Medulla oblongata (tissue), 1 donor: ENCODE measurements around the gene THOC1.
"Not testable (repeated sequence)": the region's sequence is repeated elsewhere in the genome, so short reads cannot be mapped to it uniquely, and the experiment has no call there.

Source experiments
- DNase-seq: peaks from one replicate; pipeline ENCODE4 v3.0.0-alpha.2; 2015; ENCODE audit errors: extremely low spot score

THOC1 gene, protein sequence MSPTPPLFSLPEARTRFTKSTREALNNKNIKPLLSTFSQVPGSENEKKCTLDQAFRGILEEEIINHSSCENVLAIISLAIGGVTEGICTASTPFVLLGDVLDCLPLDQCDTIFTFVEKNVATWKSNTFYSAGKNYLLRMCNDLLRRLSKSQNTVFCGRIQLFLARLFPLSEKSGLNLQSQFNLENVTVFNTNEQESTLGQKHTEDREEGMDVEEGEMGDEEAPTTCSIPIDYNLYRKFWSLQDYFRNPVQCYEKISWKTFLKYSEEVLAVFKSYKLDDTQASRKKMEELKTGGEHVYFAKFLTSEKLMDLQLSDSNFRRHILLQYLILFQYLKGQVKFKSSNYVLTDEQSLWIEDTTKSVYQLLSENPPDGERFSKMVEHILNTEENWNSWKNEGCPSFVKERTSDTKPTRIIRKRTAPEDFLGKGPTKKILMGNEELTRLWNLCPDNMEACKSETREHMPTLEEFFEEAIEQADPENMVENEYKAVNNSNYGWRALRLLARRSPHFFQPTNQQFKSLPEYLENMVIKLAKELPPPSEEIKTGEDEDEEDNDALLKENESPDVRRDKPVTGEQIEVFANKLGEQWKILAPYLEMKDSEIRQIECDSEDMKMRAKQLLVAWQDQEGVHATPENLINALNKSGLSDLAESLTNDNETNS

DNA sequence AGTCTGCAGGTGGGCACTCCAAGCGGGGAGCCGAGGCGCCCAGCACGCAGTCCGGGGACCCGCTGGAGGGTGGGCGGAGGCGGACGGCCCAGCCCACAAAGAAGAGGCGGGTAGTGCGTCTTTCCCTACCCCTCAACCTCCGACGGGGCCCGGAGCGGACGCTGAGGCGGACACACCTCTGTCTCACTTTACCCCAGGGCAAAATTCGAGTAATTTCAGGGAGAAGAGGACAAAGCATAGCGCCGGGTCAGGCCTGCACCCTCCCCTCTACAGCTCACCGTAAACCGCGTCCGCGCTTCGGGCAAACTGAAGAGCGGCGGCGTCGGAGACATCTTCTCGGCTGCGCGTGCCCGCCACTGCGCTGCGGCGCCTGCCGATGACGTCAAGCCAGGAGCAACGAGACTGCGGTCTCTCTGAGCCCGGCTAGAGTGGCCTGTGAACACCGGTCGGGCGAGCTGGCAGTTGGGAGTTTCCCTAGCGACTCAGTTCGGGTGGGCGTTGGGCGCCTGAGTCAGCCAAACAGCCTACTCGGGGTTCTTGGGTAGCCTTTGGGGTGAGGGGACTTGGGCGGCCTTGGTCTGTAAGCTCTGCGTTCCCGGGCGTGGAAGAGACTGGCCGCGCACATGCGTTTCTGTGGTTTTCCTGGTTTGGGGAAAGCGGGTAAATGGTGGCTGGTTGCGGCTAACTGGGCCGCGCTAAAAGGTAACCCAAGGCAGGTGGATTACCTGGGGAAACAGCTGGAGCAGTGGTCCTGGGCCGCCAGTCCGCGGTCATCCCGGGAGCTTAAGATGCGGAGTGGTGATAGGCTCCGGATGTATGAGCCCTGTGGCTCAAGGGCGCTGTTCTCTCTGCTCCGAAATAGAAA, at the start of gene THOC1:
THOC1 (minus strand) TSS at position 360 of the 865 bp plus-strand sequence; CDS start at position 332, 28 bp downstream.
- DNase-seq, result peak; percentile 92

DNA sequence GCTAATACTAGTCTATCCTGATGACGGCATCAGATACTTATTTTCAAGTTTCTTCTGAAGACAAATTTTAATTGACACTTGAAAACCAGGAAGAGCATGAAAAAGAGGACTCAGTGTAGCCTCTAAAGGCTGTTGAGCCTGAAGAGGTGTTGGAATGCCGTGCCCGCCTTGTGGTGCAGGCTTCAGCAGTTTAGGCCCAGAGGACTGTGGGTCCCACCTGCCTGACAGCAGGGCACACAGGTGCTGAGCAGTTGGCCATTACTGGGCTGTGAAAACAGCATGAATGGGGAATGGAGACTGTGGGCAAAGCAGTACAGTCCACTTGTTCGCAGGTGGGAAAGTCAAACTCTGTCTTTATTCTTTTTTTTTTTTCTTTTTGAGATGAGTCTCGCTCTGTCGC, 49.8 kb upstream of the THOC1 start:
- DNase-seq, result no peak

DNA sequence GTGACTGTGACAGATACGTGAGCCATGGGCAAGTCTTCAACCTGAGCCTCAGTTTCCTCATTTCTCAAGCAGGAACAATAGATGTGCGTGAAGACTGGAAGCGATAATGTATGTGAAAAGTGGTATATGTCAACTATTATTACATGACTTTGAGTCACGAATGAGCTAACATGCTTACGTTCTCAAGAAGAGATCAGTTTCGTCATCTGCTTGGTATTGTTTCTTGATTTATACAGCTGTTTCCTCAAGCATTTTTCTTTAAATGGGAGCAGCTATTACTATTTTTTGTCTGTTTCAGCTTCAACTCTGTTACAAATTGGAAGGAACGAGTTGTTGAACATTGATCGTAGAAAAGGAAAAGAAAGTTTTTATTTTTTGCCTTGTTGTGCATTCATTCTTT, 48.5 kb upstream of the THOC1 start:
- DNase-seq, result no peak

DNA sequence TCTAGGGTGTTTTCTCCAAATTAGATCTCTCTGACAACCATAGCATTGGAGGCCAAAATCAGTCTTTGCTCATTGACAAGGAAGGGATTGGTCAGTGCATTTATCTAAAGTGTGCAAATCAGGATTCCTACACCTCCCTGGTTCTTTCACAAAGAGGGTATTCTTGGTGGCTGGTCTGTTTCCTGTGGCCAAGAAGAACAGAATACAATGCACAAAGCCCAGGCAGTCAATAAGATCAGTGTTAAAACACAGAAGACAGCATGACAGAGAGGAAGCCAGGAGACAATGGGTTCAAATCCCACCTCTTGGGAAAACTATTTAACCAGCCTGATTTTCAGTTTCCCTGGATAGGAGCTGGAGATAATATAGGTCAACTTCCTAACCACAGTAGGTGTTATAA, 46.1 kb upstream of the THOC1 start:
- DNase-seq, result peak; percentile 40

DNA sequence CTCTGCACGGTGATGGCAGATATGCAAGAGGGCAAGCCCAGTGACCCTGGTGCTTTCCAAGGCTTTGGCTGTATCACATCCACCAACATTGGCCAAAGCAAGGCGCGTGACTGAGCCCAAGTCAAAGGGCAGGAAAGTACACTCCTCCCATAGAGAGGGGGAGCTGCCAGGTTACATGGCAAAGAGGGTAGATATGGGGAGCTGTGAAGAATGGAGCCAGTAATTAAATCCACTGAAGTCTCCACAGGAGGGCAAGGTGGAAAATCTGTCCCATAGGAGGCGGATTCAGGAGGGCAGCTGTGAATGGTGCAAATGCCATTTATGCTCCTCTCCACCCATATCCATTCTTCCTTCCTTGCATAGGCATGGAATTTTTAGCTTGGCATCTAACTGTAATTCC, 44.6 kb upstream of the THOC1 start:
- no peak for DNase-seq

DNA sequence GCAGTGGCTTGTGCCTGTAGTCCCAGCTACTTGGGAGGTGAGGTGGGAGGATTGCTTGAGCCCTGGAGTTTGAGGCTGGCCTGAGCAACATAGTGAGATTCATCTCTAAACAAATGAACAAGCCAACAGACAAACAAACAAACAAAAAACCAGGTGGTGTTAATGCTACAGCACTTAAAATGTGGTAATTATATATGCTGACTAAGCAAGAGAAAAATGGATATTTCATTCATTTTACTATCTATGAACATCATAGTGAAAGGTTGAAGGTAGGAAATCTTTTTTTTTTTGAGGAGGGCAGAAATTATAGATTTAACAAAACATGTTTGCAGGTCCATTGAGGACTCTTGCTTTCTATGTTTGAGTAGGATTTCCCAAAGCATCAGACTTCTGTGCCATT, 42.2 kb upstream of the THOC1 start:
- DNase-seq, result no peak

DNA sequence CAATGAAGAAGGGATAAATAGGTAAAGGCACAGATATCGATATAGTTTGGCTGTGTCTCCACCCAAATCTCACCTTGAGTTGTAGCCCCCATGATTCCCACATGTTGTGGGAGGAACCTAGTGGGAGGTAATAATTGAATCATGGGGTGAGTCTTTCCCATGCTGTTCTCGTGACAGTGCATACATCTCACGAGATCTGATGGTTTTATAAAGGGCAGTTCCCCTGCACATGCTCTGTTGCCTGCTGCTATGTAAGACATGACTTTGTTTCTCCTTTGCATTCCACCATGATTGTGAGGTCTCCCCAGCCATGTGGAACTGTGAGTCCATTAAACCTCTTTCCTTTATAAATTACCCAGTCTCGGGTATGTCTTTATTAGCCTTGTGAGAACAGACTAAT, 40.2 kb upstream of the THOC1 start:
- DNase-seq, result not testable (repeated sequence)

DNA sequence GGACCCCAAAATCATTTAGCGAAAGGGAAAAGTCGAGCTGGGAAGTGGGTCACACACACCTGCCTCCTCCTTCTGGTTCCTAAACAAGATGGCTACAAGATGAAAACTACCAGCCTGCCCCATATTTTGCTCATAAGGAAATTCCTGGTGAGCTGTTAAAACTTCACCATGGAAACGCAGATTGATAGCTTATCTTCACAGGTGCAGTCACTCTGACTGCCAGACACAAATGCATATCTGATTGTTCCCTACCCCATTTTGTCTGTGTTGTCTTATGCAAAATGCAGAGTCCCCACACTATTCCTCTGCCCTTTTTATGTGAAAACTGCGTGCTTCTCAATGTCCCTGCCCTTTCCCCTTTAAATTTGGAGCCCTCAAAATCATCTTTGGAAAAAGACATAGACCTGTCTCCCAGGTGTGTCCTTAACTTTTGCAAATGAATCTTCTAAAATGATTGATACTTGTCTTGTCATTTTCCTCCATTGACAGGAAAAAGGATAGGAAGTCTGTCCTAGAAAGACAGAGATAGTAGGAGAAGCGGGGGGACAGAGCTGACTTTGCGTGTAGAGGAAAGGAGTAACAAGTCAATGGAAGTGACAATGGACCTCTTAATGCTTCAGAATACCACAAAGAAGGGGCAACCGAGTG, 38.9 kb upstream of the THOC1 start:
- DNase-seq, result no peak

DNA sequence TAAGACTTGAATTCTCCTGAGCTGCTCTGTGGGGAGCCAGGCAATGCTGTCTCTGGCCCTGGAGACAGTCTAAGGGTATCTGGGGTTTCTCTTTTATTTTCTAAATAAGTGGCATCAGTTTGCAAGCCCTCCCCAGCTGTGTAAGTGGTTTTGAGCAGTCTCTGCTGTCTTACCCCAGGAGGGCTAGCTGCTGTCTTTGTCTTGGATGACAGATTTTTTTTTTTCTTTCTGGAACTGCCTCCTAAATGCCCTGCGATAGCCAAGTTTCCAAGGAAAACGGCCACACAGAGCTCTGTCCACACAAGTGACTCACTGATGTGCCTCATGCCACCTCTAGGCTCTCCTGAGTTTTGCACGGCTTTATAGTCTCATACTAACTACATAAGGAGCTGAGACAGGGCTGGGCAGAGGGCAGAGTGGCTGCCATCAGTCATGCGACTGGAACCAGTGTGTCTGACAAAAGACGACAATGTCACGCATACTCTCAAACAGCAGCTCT, 37.2 kb upstream of the THOC1 start:
- DNase-seq, result peak; percentile 25

DNA sequence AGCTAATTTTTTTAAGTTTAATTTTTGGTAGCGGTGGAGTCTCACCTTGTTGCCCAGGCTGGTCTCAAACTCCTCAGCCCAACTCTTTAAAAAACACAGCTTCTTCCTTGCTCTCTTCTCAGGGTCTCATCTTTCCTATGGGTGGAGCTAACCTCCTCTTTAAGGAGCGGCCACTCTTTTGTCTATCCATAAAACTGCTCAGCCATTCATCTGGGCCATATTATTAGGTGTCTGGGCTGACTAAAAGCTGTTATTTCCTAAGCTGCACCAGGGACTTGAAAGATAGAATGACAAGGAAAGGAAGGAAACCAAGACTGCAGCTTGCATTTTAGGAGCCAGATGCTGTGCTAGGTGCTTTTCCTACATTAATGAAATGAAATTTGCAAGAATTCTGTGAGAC, 35.8 kb upstream of the THOC1 start:
- DNase-seq, result no peak

DNA sequence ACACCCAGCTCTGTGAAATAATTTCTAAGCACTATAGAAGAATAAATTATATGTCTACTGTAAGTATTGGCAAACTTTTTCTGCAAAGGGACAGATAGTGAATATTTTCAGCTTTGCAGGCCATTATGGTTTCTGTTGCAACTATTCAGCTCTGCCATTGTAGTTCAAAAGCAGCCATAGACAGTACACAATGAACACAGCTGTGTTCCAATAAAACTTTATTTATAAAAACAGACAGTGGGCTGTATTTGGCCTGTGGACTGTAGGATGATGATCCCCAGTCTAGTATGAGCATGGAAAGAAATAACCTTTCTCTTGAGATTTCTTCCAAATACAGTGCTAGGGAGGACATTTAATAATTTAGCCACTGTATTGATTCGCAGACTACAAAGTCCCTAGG, 35.2 kb upstream of the THOC1 start:
- DNase-seq, result no peak

DNA sequence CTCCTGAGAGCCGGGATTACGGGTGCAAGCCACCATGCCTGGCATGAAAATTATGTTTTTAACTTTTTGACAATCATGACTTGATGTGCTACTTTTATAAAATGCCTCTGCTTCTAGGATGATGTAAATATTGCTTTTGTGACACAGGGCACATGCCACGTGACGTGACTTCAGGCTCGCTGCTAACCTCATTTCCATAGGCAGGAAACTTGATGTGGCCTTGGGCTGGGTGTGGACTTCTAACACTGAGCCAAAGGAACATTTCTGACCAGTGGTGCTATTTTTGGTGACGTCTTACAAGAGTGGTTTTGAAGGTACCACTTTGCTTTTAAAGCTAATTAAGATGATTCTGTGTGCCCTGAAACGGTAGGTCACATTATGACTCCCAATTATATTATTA, 34.2 kb upstream of the THOC1 start:
- DNase-seq, result no peak

DNA sequence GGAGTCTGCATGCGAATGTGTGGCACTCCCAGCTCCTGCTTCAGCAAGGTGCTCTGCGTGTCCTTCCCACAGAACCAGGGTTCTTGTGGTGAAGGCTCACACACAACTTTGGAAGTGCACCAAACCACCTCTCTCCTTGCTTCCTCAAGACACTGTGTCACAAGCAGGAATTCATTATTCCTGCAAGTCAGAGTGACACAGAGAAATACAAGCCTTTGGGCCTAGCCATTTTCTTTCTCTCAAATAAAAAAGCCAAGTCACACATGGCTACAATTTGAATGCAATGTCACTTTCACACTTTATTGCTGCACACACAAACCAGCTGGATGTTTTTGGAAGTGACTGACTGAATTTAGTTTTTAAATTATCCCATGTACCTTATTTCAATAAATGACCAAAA, 30.1 kb upstream of the THOC1 start:
- DNase-seq, result no peak

DNA sequence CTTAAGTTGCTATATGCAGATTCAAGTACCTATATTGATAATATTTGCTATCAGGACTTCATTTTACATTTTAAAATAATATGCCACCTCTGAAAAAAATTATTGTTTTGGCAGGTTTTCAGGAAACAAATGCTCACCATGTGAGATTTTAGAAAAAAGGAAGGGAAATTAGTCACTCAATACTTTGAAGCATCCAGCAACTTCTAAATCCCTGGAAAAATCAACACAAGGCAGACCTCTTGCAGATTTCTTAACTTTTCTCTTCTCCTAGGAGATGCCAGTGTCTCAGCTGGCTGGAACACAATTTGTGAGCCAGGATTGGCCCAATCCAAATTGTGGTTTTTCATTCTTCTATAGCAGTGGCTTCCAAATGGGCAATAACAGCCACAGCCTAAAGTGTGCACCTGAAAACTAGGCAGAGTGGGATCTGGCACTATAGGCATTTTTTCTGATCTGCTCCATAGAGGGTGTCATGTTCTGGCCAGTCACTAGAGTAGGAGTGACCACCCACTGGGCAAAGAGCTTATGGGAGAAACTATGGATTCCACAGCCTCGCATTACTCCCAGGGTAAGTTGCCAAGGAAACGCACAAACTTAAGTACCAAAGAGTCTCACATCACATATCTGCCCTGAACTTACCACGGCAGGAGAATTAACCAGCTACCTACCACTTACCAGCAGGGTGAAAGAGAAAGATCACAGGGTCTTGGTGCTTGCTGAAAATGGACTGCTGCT, 28.1 kb upstream of the THOC1 start:
- peak; percentile 50 for DNase-seq

DNA sequence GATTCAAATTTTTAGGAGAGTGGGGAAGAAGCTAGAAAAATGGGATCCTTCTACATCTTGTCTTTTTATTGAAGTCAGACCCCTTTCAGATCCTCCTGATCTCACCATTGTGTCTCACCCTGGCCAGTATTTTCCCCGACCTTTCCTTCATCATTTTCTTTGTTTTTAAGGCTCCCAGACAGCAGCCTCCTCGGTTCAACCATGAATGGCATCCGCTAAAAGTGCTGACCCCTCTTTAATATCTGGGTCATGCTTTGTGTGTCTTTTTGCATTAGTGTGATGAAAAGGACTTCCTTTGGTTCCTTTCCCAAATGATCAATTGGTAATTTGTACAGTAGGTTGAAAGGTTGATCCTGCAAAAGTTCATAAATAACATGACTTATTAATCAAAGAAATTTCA, 26.7 kb upstream of the THOC1 start:
- no peak for DNase-seq

DNA sequence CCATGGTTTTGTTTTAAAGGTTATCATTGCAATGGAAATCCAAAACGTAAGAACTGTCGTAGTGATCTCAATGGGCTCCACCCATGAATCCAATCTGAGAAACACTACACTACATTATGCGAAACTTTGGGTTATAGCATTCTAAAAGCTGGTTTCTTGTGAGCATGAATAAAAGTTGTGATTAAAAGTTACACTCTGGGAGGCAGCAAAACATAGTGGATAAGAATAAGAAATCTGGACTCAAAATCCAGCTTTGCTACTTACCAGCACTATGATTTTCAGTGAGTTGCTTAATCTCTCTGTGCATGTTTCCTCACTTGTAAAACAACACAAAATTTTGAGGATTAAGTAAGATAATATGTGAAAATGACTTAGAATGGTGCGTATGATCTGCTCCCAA, 25.7 kb upstream of the THOC1 start:
- DNase-seq, result peak; percentile 44

DNA sequence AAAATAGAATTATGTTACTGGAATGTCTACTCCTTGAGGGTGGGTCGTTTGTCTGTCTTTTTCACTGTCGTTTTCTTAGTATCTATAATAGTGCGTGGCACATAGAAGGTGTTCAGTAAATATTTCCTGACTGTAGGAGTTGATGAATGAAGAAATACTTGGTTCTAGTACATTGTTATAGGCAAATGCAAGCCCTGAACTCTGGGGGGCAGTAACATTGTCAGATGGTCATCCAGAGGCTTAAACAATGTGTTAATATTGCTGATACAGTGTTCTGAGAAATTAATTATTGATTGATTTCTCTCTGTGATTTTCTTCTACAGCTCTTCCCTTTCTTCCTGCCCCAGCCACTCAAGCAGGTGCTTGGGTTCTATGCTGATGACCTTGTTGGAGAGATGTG, 24.4 kb upstream of the THOC1 start:
- DNase-seq, result no peak

DNA sequence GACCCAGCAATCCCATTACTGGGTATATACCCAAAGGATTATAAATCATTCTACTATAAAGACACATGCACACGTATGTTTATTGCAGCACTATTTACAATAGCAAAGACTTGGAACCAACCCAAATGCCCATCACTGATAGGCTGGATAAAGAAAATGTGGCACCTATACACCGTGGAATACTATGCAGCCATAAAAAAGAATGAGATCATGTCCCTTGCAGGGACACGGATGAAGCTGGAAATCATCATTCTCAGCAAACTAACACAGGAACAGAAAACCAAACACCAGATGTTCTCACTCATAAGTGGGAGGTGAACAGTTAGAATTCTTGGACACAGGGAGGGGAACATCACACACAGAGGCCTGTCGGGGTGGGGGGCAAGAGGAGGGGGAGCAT, 22.1 kb upstream of the THOC1 start:
- DNase-seq, result not testable (repeated sequence)

DNA sequence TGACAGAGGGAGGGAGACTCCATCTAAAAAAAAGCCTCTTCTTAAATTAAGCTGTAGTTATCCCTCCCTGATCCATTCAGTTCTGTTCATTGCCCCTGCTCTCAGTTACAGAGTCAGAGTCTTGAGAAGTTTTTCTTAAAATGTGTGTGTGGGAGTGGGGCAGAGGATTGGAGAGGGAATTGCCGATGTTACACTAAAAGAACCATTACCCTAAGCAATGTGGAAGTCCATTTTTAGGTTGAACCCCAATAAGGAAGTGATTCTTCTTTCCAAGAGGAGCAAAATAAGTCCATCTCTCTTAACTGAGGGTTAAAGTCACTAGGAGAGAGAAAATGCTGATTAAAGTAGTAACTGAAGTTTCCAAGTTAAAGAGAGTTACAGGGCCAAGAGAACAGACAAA, 21.2 kb upstream of the THOC1 start:
- DNase-seq, result no peak

DNA sequence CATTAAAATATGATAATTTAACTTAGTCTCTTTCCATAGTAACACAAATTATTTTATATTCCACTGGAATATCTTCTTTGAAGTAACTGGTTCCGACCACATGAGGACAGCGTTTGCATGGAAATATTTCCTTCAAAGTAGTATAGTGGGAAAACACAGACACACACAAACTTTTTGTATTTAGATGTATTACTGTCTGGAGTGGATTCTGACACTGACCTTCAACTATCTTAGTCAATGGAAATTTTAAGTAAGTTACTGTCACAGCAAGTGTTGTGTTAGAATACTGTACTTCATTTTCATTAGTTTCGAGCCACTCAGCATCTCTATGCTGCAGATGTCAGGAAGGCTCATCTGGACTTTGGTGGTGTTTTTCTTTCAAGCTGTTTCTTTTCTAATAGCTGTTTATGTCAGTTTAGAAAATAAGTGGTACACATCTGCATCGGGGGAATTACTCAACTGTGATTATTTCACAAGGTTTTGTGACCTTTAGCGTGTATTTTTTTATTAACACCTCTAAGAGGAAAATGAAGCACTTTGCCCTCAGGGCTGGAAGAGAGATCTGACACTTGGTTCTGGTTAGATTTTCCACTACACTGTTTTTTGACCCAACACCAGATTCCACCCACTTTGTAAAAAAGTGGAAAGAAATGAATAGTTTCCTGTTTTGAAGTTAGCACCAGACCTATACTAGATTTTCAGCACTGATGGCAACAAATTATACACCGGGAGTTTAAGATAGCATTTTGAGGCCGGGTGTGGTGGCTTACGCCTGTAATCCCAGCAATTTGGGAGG, 18.9 kb upstream of the THOC1 start:
- DNase-seq, result peak; percentile 58
